ENCODE measurements around the gene KIFC3. TPM values are rescaled to one million over a fixed set of nuclear protein-coding genes. Genes with fewer than 3 reads are reported as not detected.
"Not testable (repeated sequence)": the region's sequence is repeated elsewhere in the genome, so short reads cannot be mapped to it uniquely, and the experiment has no call there.

KIFC3 gene
- total RNA-seq, 1 donor from 2014 or later: 61.6 TPM

DNA sequence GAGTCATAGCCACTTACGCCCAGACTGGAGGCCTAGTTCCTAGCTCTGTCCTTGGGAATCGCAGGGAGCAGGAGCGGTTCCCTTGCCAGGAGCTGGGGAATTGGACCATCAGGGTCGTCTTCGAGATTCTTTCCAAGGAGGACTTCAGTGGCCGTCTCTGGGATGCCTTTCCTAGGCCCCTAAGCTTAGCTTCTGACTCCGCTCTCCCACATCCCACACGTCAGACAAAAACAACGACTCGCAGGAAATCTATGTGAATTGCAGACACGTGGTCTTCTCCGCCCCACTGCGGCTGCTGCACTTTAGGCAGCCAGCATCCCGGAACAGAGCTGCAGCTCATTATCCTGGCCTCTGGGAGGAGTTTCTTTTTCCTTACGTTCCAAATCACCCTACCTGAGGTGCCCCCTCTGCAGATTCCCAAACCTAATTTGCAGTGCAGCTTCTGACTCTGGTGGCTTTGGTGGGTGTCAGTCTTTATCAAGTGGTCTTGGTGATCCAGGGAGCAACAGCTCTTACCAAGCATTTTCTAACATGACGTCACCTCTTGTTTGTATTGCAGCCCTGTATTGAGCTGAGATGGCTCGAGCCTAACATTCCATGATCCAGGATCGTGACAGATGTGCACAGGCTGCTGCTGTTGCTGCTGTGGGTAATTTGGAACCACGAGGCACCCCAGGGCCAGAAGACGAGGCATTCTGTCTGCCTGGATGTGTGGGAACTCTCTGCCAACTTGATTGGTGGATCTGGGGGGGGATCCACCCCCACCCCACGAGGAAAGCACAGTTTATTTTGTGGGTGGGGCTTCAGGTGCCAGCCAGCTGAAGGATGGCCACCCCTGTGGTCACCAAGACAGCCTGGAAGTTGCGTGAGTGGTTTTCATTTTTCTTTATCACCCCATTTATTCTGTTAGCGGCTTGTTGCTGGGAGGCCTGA lies 65.6 kb downstream of the KIFC3 start:
- DNase-seq (no peak), ATAC-seq (ENCODE audit: poor library complexity) (no peak)
- intact Hi-C loops (cut with DNase I): no loop called here

DNA sequence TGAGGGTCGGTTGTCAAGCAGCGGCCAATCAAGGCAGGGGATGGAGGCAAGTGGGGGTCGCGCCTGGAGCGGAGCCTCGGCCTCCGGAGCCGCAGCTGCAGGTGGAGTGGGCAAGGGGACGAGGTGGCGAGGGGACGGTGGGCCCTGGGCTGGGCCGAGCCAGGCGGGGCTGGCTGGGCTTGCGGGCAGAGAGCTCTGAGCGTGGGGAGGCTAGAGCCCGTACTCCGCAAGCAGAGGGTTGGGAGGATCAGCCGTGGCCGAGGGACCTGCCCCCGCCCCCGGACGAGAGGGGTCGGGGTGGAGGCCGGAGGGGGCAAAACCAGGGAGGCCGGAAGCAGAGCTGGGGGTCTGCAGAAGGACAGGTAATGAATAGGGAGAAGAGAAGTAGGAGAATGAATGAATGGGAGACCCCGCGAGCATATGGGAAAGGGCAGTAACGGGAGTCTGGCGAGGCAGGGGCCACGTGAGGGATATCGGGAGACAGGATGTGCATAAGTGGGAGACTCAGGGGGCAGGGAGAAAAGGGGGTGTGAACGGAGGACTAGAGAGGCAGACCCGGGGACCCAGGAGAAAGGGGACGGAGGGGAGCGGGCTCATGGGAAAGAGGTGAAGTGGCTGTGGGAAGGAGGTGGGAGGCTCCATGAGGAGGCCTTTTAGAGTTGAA lies 66.4 kb downstream of the KIFC3 start, which contains the start of gene KATNB1:
Gene KATNB1 (plus strand): TSS at position 16 of the 664 bp plus-strand sequence. CDS start 1,474 bp downstream, outside the sequence.
- no peak for DNase-seq
- intact Hi-C loops (cut with DNase I): no loop called here
- peak; percentile 33 for ATAC-seq (ENCODE audit: poor library complexity)

DNA sequence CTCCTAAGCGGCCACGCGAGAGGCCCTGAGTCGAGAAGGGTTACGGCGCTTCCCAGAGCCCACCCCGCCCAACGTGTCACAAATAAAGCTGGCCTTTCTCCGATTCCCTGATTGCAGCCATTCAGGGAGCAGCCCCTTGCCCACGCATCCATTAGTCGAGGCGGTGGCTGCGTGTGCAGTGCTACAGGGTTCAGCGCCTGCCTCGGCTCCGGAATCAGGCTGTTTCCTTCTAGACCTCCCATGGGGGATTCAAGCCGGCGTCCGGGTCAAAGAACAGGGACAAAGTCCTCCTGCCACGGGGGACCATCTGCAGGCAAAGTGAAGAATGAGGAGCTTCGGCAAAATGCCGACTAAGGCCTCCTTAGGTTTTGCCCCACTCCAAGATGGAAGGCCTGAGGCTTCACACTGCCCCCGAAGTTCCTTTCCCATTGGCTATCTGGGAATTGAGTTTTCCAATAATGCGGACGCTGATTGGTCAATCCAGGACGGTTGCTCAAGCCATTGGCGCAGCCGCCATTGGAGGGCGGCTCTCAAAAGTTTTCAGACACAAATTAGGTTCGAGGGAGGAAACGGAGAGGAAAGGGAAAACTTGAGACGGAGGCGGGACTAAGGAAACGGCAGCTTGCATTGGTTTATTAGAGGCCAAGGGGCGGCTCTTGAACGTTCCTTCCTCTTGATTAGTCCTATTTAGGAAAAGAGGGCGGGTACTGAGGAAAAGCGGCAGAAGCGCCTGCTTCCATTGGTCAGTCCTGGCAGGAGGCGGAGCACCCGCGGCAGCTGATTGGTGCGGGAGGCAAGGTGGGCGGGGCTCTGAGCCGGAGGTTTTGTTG lies 67.2 kb downstream of the KIFC3 start:
- peak; percentile 96 for ATAC-seq (ENCODE audit: poor library complexity)
- peak; percentile 99 for DNase-seq
- intact Hi-C loops (cut with DNase I): no loop called here

DNA sequence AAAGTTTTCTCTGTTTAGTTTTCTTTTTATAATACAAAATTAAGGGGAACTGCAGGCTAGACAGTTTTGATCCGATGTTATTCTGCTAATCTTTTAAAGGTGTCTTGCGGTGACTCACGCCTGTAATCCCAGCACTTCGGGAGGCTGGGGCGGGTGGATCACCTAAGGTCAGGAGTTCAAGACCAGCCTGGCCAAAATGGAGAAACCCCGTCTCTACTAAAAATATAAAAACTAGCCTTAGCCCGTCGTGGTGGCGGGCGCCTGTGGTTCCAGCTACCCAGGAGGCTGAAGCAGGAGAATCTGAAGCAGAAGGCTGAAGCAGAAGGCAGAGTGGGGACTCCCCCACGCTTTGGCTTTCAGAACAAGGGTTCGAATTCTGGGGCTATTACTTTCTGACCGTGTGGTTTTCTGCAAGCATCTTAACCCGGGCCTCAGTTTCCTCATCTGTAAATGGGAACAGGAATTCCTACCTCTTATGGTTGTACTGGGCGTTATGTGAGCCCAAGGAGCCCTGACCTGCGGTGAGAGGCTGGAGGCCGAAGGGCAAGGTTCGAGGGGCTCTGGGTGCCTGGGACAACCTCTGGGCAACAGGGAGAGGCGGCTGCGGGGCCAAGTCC lies 67.9 kb downstream of the KIFC3 start:
- intact Hi-C loops (cut with DNase I): no loop called here
- DNase-seq (no peak), ATAC-seq (ENCODE audit: poor library complexity) (no peak)

GRCh38 chr16:57732714-57733113 lies 69.6 kb downstream of the KIFC3 start:
- no peak for ATAC-seq (ENCODE audit: poor library complexity)
- no peak for DNase-seq
- intact Hi-C loops (cut with DNase I): no loop called here

DNA sequence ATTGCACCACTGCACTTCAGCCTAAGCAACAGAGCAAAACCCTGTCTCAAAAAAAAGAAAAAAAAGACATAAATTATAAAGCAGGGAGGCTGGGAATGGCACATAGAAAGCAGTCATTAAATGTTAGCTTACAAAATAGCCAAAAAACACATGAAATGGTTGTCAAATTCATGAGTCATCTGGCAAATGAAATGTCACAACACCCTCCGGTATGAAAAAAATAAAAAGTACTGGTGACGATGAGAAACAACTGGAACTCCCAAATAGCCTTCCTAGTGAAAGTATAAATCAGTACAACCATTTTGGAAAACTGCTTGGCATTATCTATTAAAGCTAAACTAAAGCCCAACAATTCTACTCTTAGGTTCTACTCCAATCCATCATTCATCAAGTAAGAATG lies 70.3 kb downstream of the KIFC3 start:
- DNase-seq: no peak
- intact Hi-C loops (cut with DNase I): no loop called here
- no peak for ATAC-seq (ENCODE audit: poor library complexity)

DNA sequence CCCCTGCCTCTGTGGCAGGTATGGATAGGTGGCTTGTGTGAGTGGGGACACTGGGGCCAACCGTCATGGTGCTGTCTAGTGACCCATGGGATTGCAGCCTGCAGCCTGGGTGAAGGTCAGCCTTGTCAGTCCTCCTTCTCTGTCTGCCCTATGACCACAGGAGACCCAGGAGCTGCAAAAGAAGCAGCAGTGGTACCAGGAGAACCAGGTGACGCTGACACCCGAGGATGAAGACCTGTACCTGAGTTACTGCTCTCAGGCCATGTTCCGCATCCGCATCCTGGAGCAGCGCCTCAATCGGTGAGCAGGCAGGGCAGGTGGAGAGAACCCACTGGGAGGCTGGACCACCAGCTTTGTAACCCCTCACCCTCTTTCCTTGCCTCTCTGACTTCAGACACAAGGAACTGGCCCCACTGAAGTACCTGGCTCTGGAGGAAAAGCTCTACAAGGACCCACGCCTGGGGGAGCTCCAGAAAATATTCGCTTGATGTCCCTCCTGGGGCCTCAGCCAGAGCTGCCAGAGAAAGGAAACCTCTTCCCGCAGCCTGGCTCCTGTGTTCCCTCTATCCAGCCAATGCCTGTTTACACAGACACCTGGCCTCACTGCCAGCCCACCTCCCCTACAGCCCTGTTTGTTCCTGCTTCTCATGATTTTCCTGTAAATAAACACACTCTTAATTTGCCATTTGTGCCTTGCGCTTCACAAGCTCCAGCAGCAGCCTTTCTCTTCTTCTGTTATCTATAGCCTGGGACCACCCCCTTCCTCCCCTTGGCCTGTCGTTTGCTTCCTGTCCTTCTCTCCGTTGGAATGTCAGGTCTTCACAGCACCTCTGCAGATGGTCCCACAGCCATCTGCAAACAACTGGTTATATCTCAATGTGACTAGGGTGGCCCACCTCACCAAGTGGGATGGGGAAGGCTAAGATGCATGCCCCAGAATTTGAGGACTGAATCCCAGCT lies 71.2 kb downstream of the KIFC3 start:
- ATAC-seq (ENCODE audit: poor library complexity) (no peak), DNase-seq (no peak)

DNA sequence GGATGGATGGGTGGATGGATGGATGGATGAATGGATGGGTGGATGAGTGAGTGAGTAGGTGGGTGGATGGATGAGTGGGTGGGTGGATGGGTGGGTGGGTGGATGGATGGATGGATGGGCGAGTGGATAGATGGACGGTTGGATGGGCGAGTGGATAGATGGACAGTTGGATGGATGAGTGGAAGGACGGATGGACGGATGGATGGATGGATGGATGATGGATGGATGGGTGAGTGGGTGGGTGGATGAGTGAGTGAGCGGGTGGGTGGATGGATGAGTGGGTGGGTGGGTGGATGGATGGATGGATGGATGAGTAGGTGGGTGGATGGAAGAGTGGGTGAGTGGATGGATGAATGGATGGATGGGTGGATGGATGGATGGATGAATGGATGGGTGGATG lies 72.4 kb downstream of the KIFC3 start:
- intact Hi-C loops (cut with DNase I): loop anchor here (10.0 kb wide), 1 partner anchor 125 kb away; no protein-coding TSS in a partner anchor
- not testable (repeated sequence) for DNase-seq; ATAC-seq (ENCODE audit: poor library complexity)

More for the DNA sequence above, 71.2 kb downstream of the KIFC3 start:
- intact Hi-C loops (cut with DNase I): no loop called here

GRCh38 chr16:57729182-57729484 lies 73.2 kb downstream of the KIFC3 start:
- DNase-seq (no peak), ATAC-seq (ENCODE audit: poor library complexity) (no peak)
- intact Hi-C loops (cut with DNase I): loop anchor here (10.0 kb wide), 1 partner anchor 124 kb away; no protein-coding TSS in a partner anchor

DNA sequence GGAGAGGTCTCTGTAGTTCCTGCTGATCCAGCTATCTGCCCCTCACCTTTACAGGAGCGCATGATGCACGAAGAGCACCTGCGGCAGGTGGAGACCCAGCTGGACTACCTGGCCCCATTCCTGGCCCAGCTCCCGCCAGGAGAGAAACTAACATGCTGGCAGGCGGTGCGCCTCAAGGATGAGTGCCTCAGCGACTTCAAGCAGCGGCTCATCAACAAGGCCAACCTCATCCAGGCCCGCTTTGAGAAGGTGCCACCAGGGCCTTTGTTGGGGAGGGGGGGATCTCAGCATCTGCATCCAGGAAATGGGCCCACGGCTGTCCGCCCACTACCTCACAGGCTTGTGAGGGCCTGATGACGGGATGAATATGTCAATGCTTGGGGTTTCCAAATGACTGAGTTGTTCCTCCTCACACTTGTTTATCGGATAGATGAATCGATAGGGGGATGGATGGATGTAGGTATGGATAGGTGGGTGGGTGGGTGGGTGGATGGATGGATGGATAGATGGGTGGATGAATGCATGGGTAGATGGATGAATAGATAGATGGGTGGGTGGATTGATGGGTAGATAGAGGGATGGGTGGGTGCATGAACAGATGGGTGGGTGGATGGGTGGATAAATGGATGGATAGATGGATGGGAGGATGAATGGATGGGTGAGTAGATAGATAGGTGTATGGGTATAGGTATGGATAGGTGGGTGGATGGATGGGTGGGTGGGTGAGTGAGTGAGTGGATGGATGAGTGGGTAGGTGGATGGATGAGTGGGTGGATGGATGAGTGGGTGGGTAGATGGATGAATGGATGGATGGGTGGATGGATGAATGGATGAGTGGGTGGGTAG lies 73.7 kb downstream of the KIFC3 start:
- DNase-seq (no peak), ATAC-seq (ENCODE audit: poor library complexity) (no peak)
- intact Hi-C loops (cut with DNase I): loop anchor here (10.0 kb wide), 1 partner anchor 124 kb away; no protein-coding TSS in a partner anchor

GRCh38 chr16:57727610-57728009 lies 74.7 kb downstream of the KIFC3 start:
- no peak for ATAC-seq (ENCODE audit: poor library complexity)
- no peak for DNase-seq
- intact Hi-C loops (cut with DNase I): loop anchor here (10.0 kb wide), 1 partner anchor 123 kb away; no protein-coding TSS in a partner anchor

- no peak for DNase-seq
- no peak for ATAC-seq (ENCODE audit: poor library complexity)
- intact Hi-C loops (cut with DNase I): loop anchor here (10.0 kb wide), 1 partner anchor 122 kb away; no protein-coding TSS in a partner anchor
Measured at GRCh38 chr16:57726433-57726947, 75.8 kb downstream of the KIFC3 start.

GRCh38 chr16:57725976-57726375 lies 76.3 kb downstream of the KIFC3 start:
- no peak for ATAC-seq (ENCODE audit: poor library complexity)

DNA sequence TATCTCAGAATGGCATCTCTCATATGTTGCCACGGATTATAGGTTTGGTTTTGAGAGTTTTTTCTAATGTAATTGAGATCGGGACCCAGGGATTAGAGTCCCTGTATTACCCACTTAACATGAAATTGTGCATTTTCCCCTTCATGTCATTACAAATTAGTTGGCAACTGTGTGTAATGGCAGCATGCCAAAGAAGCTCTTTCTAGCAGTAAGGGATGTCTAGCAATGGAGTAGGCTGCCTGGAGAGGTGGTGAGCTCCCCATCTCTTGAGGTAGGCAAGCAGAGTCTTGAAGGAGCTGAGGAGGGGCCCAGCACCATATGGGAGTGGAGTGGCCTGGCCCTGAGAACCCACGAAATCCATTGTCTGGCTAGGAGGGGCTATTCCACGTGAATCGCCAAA lies 76.7 kb downstream of the KIFC3 start:
- intact Hi-C loops (cut with DNase I): loop anchor here (10.0 kb wide), 1 partner anchor 121 kb away; no protein-coding TSS in a partner anchor
- no peak for ATAC-seq (ENCODE audit: poor library complexity)
- no peak for DNase-seq

More at GRCh38 chr16:57725976-57726375, 76.3 kb downstream of the KIFC3 start:
- no peak for DNase-seq
- intact Hi-C loops (cut with DNase I): loop anchor here (10.0 kb wide), 1 partner anchor 121 kb away; no protein-coding TSS in a partner anchor

- DNase-seq (no peak), ATAC-seq (ENCODE audit: poor library complexity) (no peak)
- intact Hi-C loops (cut with DNase I): loop anchor here (10.0 kb wide), 1 partner anchor 120 kb away; no protein-coding TSS in a partner anchor
Measured at GRCh38 chr16:57725151-57725550, 77.1 kb downstream of the KIFC3 start.

- no peak for DNase-seq
- intact Hi-C loops (cut with DNase I): loop anchor here (5.0 to 10.0 kb wide), 2 partner anchors 120 to 147 kb away; no protein-coding TSS in a partner anchor
- ATAC-seq (ENCODE audit: poor library complexity): no peak
Measured at GRCh38 chr16:57724531-57724930, 77.8 kb downstream of the KIFC3 start.
